ENCODE measurements around the gene IDUA. TPM values are rescaled to one million over a fixed set of nuclear protein-coding genes. Genes with fewer than 3 reads are reported as not detected.
"Not testable (repeated sequence)": the region's sequence is repeated elsewhere in the genome, so short reads cannot be mapped to it uniquely, and the experiment has no call there.

IDUA gene
- total RNA-seq, 2 donors from 2014 or later = 11.8 to 13.9 TPM

GRCh38 chr4:1040344-1041146 is 53.7 kb downstream of the IDUA start:
- no peak overlapping the region for H3K27ac Mint-ChIP-seq
- H3K27me3 Mint-ChIP-seq (ENCODE audit: low read depth) = peaks cover 8% of the 10 kb centered on the region
- no peaks in the 10 kb centered on the region for H3K36me3 Mint-ChIP-seq (ENCODE audit: insufficient read depth in 2 of 2)
- peaks cover 0 to 2% of the 10 kb centered on the region in 2 donors for H3K9me3 Mint-ChIP-seq
- no peaks in the 10 kb centered on the region for H3K4me1 Mint-ChIP-seq (ENCODE audit: low read depth)
- ATAC-seq (replicated peaks in 1 of 2) (no peak), DNase-seq (no peak)
- no peak overlapping the region for H3K4me3 Mint-ChIP-seq

GRCh38 chr4:1041147-1041935 is 54.5 kb downstream of the IDUA start:
- Mint-ChIP-seq H3K9me3 (peaks cover 0 to 2% of the 10 kb centered on the region in 2 donors), H3K4me1 (ENCODE audit: low read depth) (no peaks in the 10 kb centered on the region), H3K36me3 (ENCODE audit: insufficient read depth in 2 of 2) (no peaks in the 10 kb centered on the region), H3K27ac (no peak overlapping the region), H3K4me3 (no peak overlapping the region), H3K27me3 (ENCODE audit: low read depth) (peaks cover 9% of the 10 kb centered on the region)
- ATAC-seq (replicated peaks in 1 of 2) (no peak), DNase-seq (no peak)

GRCh38 chr4:1041936-1042330 is 55.1 kb downstream of the IDUA start:
- no peaks in the 10 kb centered on the region for H3K4me1 Mint-ChIP-seq (ENCODE audit: low read depth)
- peaks cover 0 to 2% of the 10 kb centered on the region in 2 donors for H3K9me3 Mint-ChIP-seq
- H3K4me3 Mint-ChIP-seq = no peak overlapping the region
- peaks cover 0 to 2% of the 10 kb centered on the region in 2 donors for H3K36me3 Mint-ChIP-seq (ENCODE audit: insufficient read depth in 2 of 2)
- H3K27ac Mint-ChIP-seq = no peak overlapping the region
- ATAC-seq (replicated peaks in 1 of 2) = no peak
- DNase-seq = no peak
- peaks cover 14% of the 10 kb centered on the region for H3K27me3 Mint-ChIP-seq (ENCODE audit: low read depth)

- Mint-ChIP-seq H3K36me3 (ENCODE audit: insufficient read depth in 2 of 2) (peaks cover 0 to 2% of the 10 kb centered on the region in 2 donors), H3K27ac (no peak overlapping the region), H3K4me3 (no peak overlapping the region), H3K4me1 (ENCODE audit: low read depth) (no peaks in the 10 kb centered on the region), H3K27me3 (ENCODE audit: low read depth) (peaks cover 18% of the 10 kb centered on the region), H3K9me3 (peaks cover 0 to 2% of the 10 kb centered on the region in 2 donors)
- DNase-seq (no peak), ATAC-seq (replicated peaks in 1 of 2) (no peak)
These were observed 55.7 kb downstream of the IDUA start for GRCh38 chr4:1042352-1043055.

GRCh38 chr4:1043162-1043561 is 56.3 kb downstream of the IDUA start:
- peaks cover 0 to 2% of the 10 kb centered on the region in 2 donors for H3K9me3 Mint-ChIP-seq
- ATAC-seq (replicated peaks in 1 of 2) = no peak
- no peak overlapping the region for H3K27ac Mint-ChIP-seq
- H3K36me3 Mint-ChIP-seq (ENCODE audit: insufficient read depth in 2 of 2) = peaks cover 0 to 2% of the 10 kb centered on the region in 2 donors
- H3K4me3 Mint-ChIP-seq = no peak overlapping the region
- H3K4me1 Mint-ChIP-seq (ENCODE audit: low read depth) = no peaks in the 10 kb centered on the region
- peaks cover 24% of the 10 kb centered on the region for H3K27me3 Mint-ChIP-seq (ENCODE audit: low read depth)
- DNase-seq = no peak

GRCh38 chr4:1043651-1044468 is 57.0 kb downstream of the IDUA start:
- no peak overlapping the region for H3K4me3 Mint-ChIP-seq
- H3K27me3 Mint-ChIP-seq (ENCODE audit: low read depth) = peaks cover 24% of the 10 kb centered on the region
- peaks cover 0 to 2% of the 10 kb centered on the region in 2 donors for H3K36me3 Mint-ChIP-seq (ENCODE audit: insufficient read depth in 2 of 2)
- H3K4me1 Mint-ChIP-seq (ENCODE audit: low read depth) = peaks cover 6% of the 10 kb centered on the region
- no peak overlapping the region for H3K27ac Mint-ChIP-seq
- ATAC-seq (replicated peaks in 1 of 2) (peak; percentile 84 to 93), DNase-seq (peak; percentile 67 to 78)
- peaks cover 0 to 2% of the 10 kb centered on the region in 2 donors for H3K9me3 Mint-ChIP-seq

- no peak for ATAC-seq (replicated peaks in 1 of 2)
- no peak overlapping the region for H3K27ac Mint-ChIP-seq
- no peak overlapping the region for H3K4me3 Mint-ChIP-seq
- H3K4me1 Mint-ChIP-seq (ENCODE audit: low read depth) = peaks cover 8% of the 10 kb centered on the region
- H3K27me3 Mint-ChIP-seq (ENCODE audit: low read depth) = peaks cover 24% of the 10 kb centered on the region
- H3K9me3 Mint-ChIP-seq = peaks cover 0 to 2% of the 10 kb centered on the region in 2 donors
- peaks cover 0 to 2% of the 10 kb centered on the region in 2 donors for H3K36me3 Mint-ChIP-seq (ENCODE audit: insufficient read depth in 2 of 2)
- no peak for DNase-seq
These were observed 57.8 kb downstream of the IDUA start for GRCh38 chr4:1044469-1045192.

- no peak for DNase-seq
- Mint-ChIP-seq H3K4me3 (no peak overlapping the region), H3K4me1 (ENCODE audit: low read depth) (peaks cover 8% of the 10 kb centered on the region)
These were observed 58.4 kb downstream of the IDUA start for GRCh38 chr4:1045193-1045594.

GRCh38 chr4:1045595-1046201 is 58.9 kb downstream of the IDUA start:
- Mint-ChIP-seq H3K36me3 (ENCODE audit: insufficient read depth in 2 of 2) (peaks cover 0 to 2% of the 10 kb centered on the region in 2 donors), H3K9me3 (peaks cover 0 to 2% of the 10 kb centered on the region in 2 donors), H3K27me3 (ENCODE audit: low read depth) (peaks cover 24% of the 10 kb centered on the region), H3K27ac (no peak overlapping the region), H3K4me3 (no peak overlapping the region), H3K4me1 (ENCODE audit: low read depth) (peaks cover 8% of the 10 kb centered on the region)
- DNase-seq = no peak
- ATAC-seq (replicated peaks in 1 of 2) = no peak

More at GRCh38 chr4:1045193-1045594, 58.4 kb downstream of the IDUA start:
- peaks cover 0 to 2% of the 10 kb centered on the region in 2 donors for H3K9me3 Mint-ChIP-seq
- peaks cover 0 to 2% of the 10 kb centered on the region in 2 donors for H3K36me3 Mint-ChIP-seq (ENCODE audit: insufficient read depth in 2 of 2)
- peaks cover 24% of the 10 kb centered on the region for H3K27me3 Mint-ChIP-seq (ENCODE audit: low read depth)
- ATAC-seq (replicated peaks in 1 of 2) = no peak
- H3K27ac Mint-ChIP-seq = no peak overlapping the region

GRCh38 chr4:1046581-1047011 is 59.8 kb downstream of the IDUA start:
- not testable (repeated sequence) for H3K4me1 Mint-ChIP-seq (ENCODE audit: low read depth); H3K36me3 Mint-ChIP-seq (ENCODE audit: insufficient read depth in 2 of 2); H3K4me3 Mint-ChIP-seq; ATAC-seq (replicated peaks in 1 of 2); H3K27ac Mint-ChIP-seq; H3K9me3 Mint-ChIP-seq; DNase-seq
- peaks cover 24% of the 10 kb centered on the region for H3K27me3 Mint-ChIP-seq (ENCODE audit: low read depth)

- peaks cover 8% of the 10 kb centered on the region for H3K4me1 Mint-ChIP-seq (ENCODE audit: low read depth)
- H3K36me3 Mint-ChIP-seq (ENCODE audit: insufficient read depth in 2 of 2) = peaks cover 0 to 2% of the 10 kb centered on the region in 2 donors
- peaks cover 1 to 2% of the 10 kb centered on the region in 2 donors for H3K9me3 Mint-ChIP-seq
- DNase-seq = no peak
- no peak overlapping the region for H3K27ac Mint-ChIP-seq
- no peak for ATAC-seq (replicated peaks in 1 of 2)
- peaks cover 24% of the 10 kb centered on the region for H3K27me3 Mint-ChIP-seq (ENCODE audit: low read depth)
- H3K4me3 Mint-ChIP-seq = no peak overlapping the region
These were observed 60.5 kb downstream of the IDUA start for GRCh38 chr4:1047106-1047975.

All from activated T-cell treated with anti-CD3 and anti-CD28 coated beads, Interleukin-2, amount 50 U/mL, for 72 hours (primary cell).